Measurements from ENCODE around the gene FOXE1. TPM values are rescaled to one million over a fixed set of nuclear protein-coding genes. Genes with fewer than 3 reads are reported as not detected.

The FOXE1 gene
- total RNA-seq, 2 experiments from 2014 or later, result not detected

DNA sequence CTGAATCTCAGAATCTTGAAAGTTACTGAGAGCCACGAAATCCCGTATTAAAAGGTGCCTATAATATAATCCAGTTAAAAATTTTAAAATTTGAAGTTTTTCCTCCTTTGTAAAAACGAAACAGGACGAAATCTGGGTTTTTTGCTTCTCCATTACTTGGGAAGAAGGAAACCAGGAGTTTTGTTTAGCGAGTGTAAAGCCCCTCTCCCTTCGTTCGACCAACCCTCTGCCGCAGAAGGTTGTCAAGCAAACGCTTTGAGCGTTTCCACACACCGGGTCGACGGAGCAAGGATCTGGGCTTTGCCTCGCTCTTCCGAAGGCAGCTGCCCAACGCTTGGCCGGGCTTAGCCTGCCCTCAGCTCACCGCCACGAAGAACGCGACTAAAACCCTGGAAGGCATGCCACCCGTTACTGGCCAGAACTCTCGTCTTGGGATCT lies 1.6 kb upstream of the FOXE1 start:
- intact Hi-C loops (cut with DNase I, micrococcal nuclease), result no loop called here
- no peak for ATAC-seq (ENCODE audit: poor library complexity)
- Histone ChIP-seq H3K27ac (ENCODE audit: low read depth in 1 of 2, low read length in 2 of 2) (no peak overlapping the region), H3K4me1 (ENCODE audit: insufficient read depth, low read length) (peaks cover 58% of the 10 kb centered on the region), H3K9me3 (ENCODE audit: control insufficient read depth in 1 of 2, insufficient read depth in 1 of 2, low read length in 2 of 2) (peaks cover 4 to 43% of the 10 kb centered on the region in 2 experiments), H3K36me3 (ENCODE audit: insufficient read depth, low read length) (no peaks in the 10 kb centered on the region), H3K27me3 (ENCODE audit: control insufficient read depth in 1 of 2, insufficient read depth in 2 of 2, low read length in 2 of 2) (peaks cover 82 to 91% of the 10 kb centered on the region in 2 experiments), H3K4me3 (ENCODE audit: low read length) (no peak overlapping the region)
- POLR2A ChIA-PET, result interaction anchor here (0.7 kb wide), 1 partner anchor 29 kb away, joined by 3 read pairs; no protein-coding TSS in a partner anchor
- Mint-ChIP-seq H3K4me3 (peak overlapping the region; percentile 42), H3K27me3 (peaks cover 86% of the 10 kb centered on the region), H3K9me3 (peaks cover 4% of the 10 kb centered on the region), H3K27ac (no peak overlapping the region), H3K36me3 (ENCODE audit: low read depth) (no peaks in the 10 kb centered on the region), H3K4me1 (ENCODE audit: low read depth) (peaks cover 44% of the 10 kb centered on the region)
- no peak for DNase-seq
- TF ChIP-seq, protein P1, sequence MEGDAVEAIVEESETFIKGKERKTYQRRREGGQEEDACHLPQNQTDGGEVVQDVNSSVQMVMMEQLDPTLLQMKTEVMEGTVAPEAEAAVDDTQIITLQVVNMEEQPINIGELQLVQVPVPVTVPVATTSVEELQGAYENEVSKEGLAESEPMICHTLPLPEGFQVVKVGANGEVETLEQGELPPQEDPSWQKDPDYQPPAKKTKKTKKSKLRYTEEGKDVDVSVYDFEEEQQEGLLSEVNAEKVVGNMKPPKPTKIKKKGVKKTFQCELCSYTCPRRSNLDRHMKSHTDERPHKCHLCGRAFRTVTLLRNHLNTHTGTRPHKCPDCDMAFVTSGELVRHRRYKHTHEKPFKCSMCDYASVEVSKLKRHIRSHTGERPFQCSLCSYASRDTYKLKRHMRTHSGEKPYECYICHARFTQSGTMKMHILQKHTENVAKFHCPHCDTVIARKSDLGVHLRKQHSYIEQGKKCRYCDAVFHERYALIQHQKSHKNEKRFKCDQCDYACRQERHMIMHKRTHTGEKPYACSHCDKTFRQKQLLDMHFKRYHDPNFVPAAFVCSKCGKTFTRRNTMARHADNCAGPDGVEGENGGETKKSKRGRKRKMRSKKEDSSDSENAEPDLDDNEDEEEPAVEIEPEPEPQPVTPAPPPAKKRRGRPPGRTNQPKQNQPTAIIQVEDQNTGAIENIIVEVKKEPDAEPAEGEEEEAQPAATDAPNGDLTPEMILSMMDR (IDR thresholded peaks at IDR 0.05), result no peak
- CTCF ChIA-PET, result no interaction called here

DNA sequence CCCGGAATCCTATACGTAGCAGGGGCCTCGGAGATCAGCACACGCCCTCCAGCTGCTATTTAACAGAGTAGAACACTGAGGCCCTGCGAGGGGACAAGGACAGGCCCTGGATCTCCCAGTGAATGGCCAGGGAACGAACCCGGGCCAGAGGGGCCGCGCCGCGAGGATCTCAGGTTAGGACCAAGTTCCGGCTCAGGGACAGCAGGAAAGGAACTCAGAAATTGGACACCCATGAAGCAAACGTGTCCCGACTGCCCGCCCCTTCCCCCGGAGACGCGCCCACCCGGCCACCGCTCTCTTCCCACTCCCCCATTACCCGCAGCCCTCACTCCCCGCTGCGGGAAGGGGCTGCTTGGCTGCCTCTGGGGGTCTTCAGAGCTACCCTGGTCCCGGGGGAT lies 1.0 kb upstream of the FOXE1 start:
- intact Hi-C loops (cut with DNase I, micrococcal nuclease), result no loop called here
- Histone ChIP-seq H3K4me3 (ENCODE audit: low read length) (no peak overlapping the region), H3K9me3 (ENCODE audit: control insufficient read depth in 1 of 2, insufficient read depth in 1 of 2, low read length in 2 of 2) (peaks cover 4 to 47% of the 10 kb centered on the region in 2 experiments), H3K27me3 (ENCODE audit: control insufficient read depth in 1 of 2, insufficient read depth in 2 of 2, low read length in 2 of 2) (peaks cover 81 to 91% of the 10 kb centered on the region in 2 experiments), H3K27ac (ENCODE audit: low read depth in 1 of 2, low read length in 2 of 2) (no peak overlapping the region), H3K36me3 (ENCODE audit: insufficient read depth, low read length) (no peaks in the 10 kb centered on the region), H3K4me1 (ENCODE audit: insufficient read depth, low read length) (peaks cover 58% of the 10 kb centered on the region)
- Mint-ChIP-seq H3K4me3 (peak overlapping the region; percentile 79), H3K27me3 (peaks cover 86% of the 10 kb centered on the region), H3K9me3 (peaks cover 4% of the 10 kb centered on the region), H3K27ac (no peak overlapping the region), H3K4me1 (ENCODE audit: low read depth) (peaks cover 46% of the 10 kb centered on the region), H3K36me3 (ENCODE audit: low read depth) (no peaks in the 10 kb centered on the region)
- TF ChIP-seq, protein P1 (IDR thresholded peaks at IDR 0.05), result no peak
- CTCF ChIA-PET, result no interaction called here
- POLR2A ChIA-PET, result no interaction called here
- DNase-seq (no peak), ATAC-seq (ENCODE audit: poor library complexity) (no peak)

DNA sequence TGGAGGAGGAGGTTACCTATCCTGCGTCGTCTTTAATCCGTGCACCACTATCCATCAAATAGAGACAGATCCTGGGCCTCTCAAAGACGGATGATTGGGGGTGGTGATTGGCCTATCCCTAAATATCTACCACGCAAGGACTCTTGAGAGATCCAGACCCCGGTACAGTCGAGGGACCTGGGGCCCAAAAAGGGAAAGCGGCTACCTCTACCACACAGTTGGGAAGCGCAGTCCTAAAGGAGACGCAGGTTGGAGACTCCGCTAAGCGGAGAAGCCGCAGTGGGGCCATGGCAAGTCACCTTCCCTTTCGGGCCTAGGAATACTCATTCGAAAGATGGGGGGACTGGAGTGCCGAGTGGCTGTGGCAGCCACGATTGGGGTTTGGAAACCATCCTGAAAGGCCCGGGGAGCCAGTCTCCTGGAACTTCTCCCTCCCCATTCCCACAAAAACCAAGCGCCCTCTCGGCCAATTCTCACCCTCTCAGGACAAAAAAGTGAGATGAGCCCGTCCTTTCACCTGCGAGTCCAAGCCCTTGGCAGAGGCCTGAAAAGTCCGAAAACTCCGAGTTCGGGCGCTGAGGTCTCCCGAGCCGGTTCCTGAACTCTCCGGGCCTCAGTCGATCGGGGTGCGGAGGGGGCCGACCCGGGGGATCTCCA lies 499 bp upstream of the FOXE1 start:
- H3K9me3 Mint-ChIP-seq, result peaks cover 4% of the 10 kb centered on the region
- Histone ChIP-seq H3K36me3 (ENCODE audit: insufficient read depth, low read length) (no peaks in the 10 kb centered on the region), H3K4me1 (ENCODE audit: insufficient read depth, low read length) (peaks cover 61% of the 10 kb centered on the region), H3K27me3 (ENCODE audit: control insufficient read depth in 1 of 2, insufficient read depth in 2 of 2, low read length in 2 of 2) (peaks cover 81 to 91% of the 10 kb centered on the region in 2 experiments), H3K9me3 (ENCODE audit: control insufficient read depth in 1 of 2, insufficient read depth in 1 of 2, low read length in 2 of 2) (peaks cover 4 to 46% of the 10 kb centered on the region in 2 experiments), H3K4me3 (ENCODE audit: low read length) (no peak overlapping the region), H3K27ac (ENCODE audit: low read depth in 1 of 2, low read length in 2 of 2) (no peak overlapping the region)
- H3K27ac Mint-ChIP-seq, result no peak overlapping the region
- no peaks in the 10 kb centered on the region for H3K36me3 Mint-ChIP-seq (ENCODE audit: low read depth)
- peak overlapping the region; percentile 79 for H3K4me3 Mint-ChIP-seq
- peaks cover 86% of the 10 kb centered on the region for H3K27me3 Mint-ChIP-seq
- intact Hi-C loops (cut with DNase I, micrococcal nuclease), result no loop called here
- POLR2A ChIA-PET, result no interaction called here
- ATAC-seq (ENCODE audit: poor library complexity), result no peak
- TF ChIP-seq, protein P1 (IDR thresholded peaks at IDR 0.05), result no peak
- CTCF ChIA-PET, result no interaction called here
- no peak for DNase-seq
- peaks cover 46% of the 10 kb centered on the region for H3K4me1 Mint-ChIP-seq (ENCODE audit: low read depth)

Data from CD4-positive, alpha-beta T cell (primary cell).